Heart right ventricle (tissue), 16 donors: ENCODE data around the gene IER5. TPM values are rescaled to one million over a fixed set of nuclear protein-coding genes. Genes with fewer than 3 reads are reported as not detected.

Experiments
- ATAC-seq, 8 donors: fragments of 200-7000 bp; cut with Tn5 transposase; one replicate each; pipeline ENCODE4 v1.9.1; 2020; ENCODE audit warnings: mild to moderate bottlenecking in 8 of 8, moderate library complexity in 8 of 8, moderate number of reproducible peaks in 1 of 8
- DNase-seq, 2 donors: peaks; one replicate each; pipeline ENCODE4 v3.0.0-alpha.2; 2020
- H3K27ac ChIP-seq, 10 donors: fragments of 200-600 bp; sonication (generic) in 2 of 10; one replicate each; pipeline versions ENCODE4 v1.5.0 to v1.8.0; 2020 to 2022; ENCODE audit warnings: mild to moderate bottlenecking in 3 of 10
- H3K27me3 ChIP-seq, 7 donors: fragments of 200-600 bp; one replicate each; pipeline ENCODE4 v1.8.0; 2021 to 2022; ENCODE audit warnings: mild to moderate bottlenecking in 2 of 7
- H3K36me3 ChIP-seq, 9 donors: fragments of 200-600 bp; sonication (generic) in 1 of 9; one replicate each; pipeline versions ENCODE4 v1.5.0 to v1.8.0; 2020 to 2022; ENCODE audit warnings: mild to moderate bottlenecking in 2 of 9
- H3K4me1 ChIP-seq, 9 donors: fragments of 200-600 bp; sonication (generic) in 1 of 9; one replicate each; pipeline versions ENCODE4 v1.5.0 to v1.8.0; 2020 to 2022; ENCODE audit warnings: mild to moderate bottlenecking in 4 of 9
- H3K4me3 ChIP-seq, 10 donors: fragments of 200-600 bp; sonication (generic) in 2 of 10; one replicate each; pipeline versions ENCODE4 v1.5.0 to v1.8.0; 2020 to 2022; ENCODE audit warnings: mild to moderate bottlenecking in 7 of 10, moderate library complexity in 2 of 10
- H3K9me3 ChIP-seq, 11 donors: fragments of 200-600 bp in 10 of 11; sonication (generic) in 2 of 11; one replicate each; pipeline versions ENCODE4 v1.5.0 to v1.8.0; 2013 to 2022; ENCODE audit warnings: mild to moderate bottlenecking in 2 of 11, control low read depth in 1 of 11, moderate library complexity in 1 of 11
- CTCF ChIP-seq, 9 donors: fragments of 200-600 bp; sonication (generic) in 2 of 9; IDR thresholded peaks; one replicate each; pipeline versions ENCODE4 v1.5.0 to v1.8.0; 2021 to 2022; ENCODE audit warnings: antibody characterized with exemption in 9 of 9, mild to moderate bottlenecking in 5 of 9, moderate library complexity in 1 of 9
- whole genome bisulfite sequencing, 2 donors: extraction: QIAGEN DNeasy Blood & Tissue Kit; methylation state at CpG; one replicate each; pipeline ENCODE4 v1.1.7; 2013; ENCODE audit warnings: inconsistent platforms in 1 of 2; 5-methylcytosine and 5-hydroxymethylcytosine counted together
- intact Hi-C, 10 donors: fragments of 100-400 bp; cut with DNase I; formaldehyde crosslinking; loops; one replicate each; pipeline versions ENCODE4 v1.11.1 to v1.14.2; 2022
- polyA plus RNA-seq, 2 donors: library from polyadenylated mRNA; stranded (reverse); fragments of 200-250 nt; gene quantifications; one replicate each; pipeline ENCODE4 v1.2.3, GENCODE V29; 2013
- total RNA-seq, 10 donors: library from RNA; stranded (reverse); fragmentation: NEBNext Ultra II Directional in 3 of 10; extraction: Animal tissue kit (Norgen Biotek cat#: 25700) in 3 of 10; gene quantifications; one replicate each; pipeline versions ENCODE4 v1.2.1 to v1.2.4, GENCODE V29; 2021 to 2023
- donor health status: Arrhythmogenic right ventricular cardiomyopathy.
- donor health status: ischemic (EF 13 %, LVEDD 7.1; RV severe dilation, severe dysfunction).
- donor health status: healthy with polysubstance abuse.
- donor health status: DM: no; HTN: yes; CAD: no.
- donor health status: DM: no; HTN: no; CAD: no.
- donor health status: ischemic (EF 25% LVEDD 6.9; RV normal size, moderate dysfunction).
- donor health status: ischemic (EF 25% LVEDD 5.7; RV mildly dilated, moderate dysfunction).
- donor health status: healthy.
- donor health status: DM: yes; HTN: yes; CAD: no.
- donor health status: Ischemic cardiomyopathy.
- donor health status: ischemic (EF 35%, LVEDD 5.7; RV mildly dilated, moderate dysfunction).
- donor health status: nonischemic (EF 11% LVEDD 7.7; RV severe dilation, severe dysfunction).
- donor health status: DM: yes; HTN: yes; CAD: no.
- donor health status: PGD.
- donor health status: ischemic (EF 29% LVEDD 5.4; RV normal size, mild dysfunction).
- donor health status: nonischemic (EF 23%, LVEDD 6.1; RV moderate dilation, normal function).

Gene IER5
- total and polyA plus RNA-seq, 12 donors: 10.7 to 87.5 (median 18.7) TPM

GRCh38 chr1:181134543-181135436, 46.3 kb downstream of the IER5 start:
- TF ChIP-seq CTCF (IDR thresholded peaks at IDR 0.05): no peak
- Histone ChIP-seq H3K4me3 (peak overlapping the region in 1 of 10 donors; percentile 16), H3K36me3 (no peaks in the 10 kb centered on the region), H3K27ac (peak overlapping the region in 8 of 10 donors; percentile 29 to 87 (median 50)), H3K4me1 (peaks cover 20 to 66% (median 42%) of the 10 kb centered on the region in 9 donors), H3K27me3 (no peaks in the 10 kb centered on the region), H3K9me3 (no peaks in the 10 kb centered on the region)
- DNase-seq (peak in 1 of 2 donors; percentile 26), ATAC-seq (peak in 7 of 8 donors; percentile 15 to 50 (median 25))
- intact Hi-C loops: loop anchor here in 1 of 10 donors (5.0 kb wide), 1 partner anchor 37 kb away; no protein-coding TSS in a partner anchor
- WGBS, 2 donors: 83 to 86% methylated on average over 16 to 17 of the region's 17 CpGs

- WGBS, 2 donors: 60 to 71% methylated on average over 2 of the region's 2 CpGs
Observed at GRCh38 chr1:181135437-181135731, 46.9 kb downstream of the IER5 start.

GRCh38 chr1:181135815-181136737, 47.6 kb downstream of the IER5 start:
- Histone ChIP-seq H3K4me1 (peaks cover 17 to 66% (median 45%) of the 10 kb centered on the region in 9 donors), H3K27ac (peak overlapping the region in 8 of 10 donors; percentile 29 to 87 (median 50)), H3K27me3 (no peaks in the 10 kb centered on the region), H3K4me3 (no peak overlapping the region), H3K36me3 (no peaks in the 10 kb centered on the region), H3K9me3 (no peaks in the 10 kb centered on the region)
- intact Hi-C loops: loop anchor here in 1 of 10 donors (5.0 kb wide), 1 partner anchor 39 kb away; no protein-coding TSS in a partner anchor
- 74 to 80% methylated on average over 12 of the region's 12 CpGs for WGBS, 2 donors
- DNase-seq (no peak), ATAC-seq (peak in 6 of 8 donors; percentile 21 to 39 (median 38))
- no peak for TF ChIP-seq CTCF (IDR thresholded peaks at IDR 0.05)

More at GRCh38 chr1:181135437-181135731, 46.9 kb downstream of the IER5 start:
- Histone ChIP-seq H3K36me3 (no peaks in the 10 kb centered on the region), H3K9me3 (no peaks in the 10 kb centered on the region), H3K27me3 (no peaks in the 10 kb centered on the region), H3K4me3 (no peak overlapping the region), H3K27ac (peak overlapping the region in 8 of 10 donors; percentile 29 to 87 (median 50)), H3K4me1 (peaks cover 20 to 66% (median 42%) of the 10 kb centered on the region in 9 donors)
- intact Hi-C loops: loop anchor here in 1 of 10 donors (5.0 kb wide), 1 partner anchor 38 kb away; no protein-coding TSS in a partner anchor
- peak in 3 of 8 donors; percentile 38 to 54 (median 40) for ATAC-seq
- peak in 1 of 2 donors; percentile 31 for DNase-seq
- peak in 8 of 9 donors; percentile 16 to 52 (median 30) for TF ChIP-seq CTCF (IDR thresholded peaks at IDR 0.05)

GRCh38 chr1:181136738-181137122, 48.2 kb downstream of the IER5 start:
- H3K4me3 ChIP-seq: no peak overlapping the region
- WGBS, 2 donors: 95 to 96% methylated on average over 8 of the region's 8 CpGs
- no peak for ATAC-seq
- intact Hi-C loops: loop anchor here in 1 of 10 donors (5.0 kb wide), 1 partner anchor 39 kb away; no protein-coding TSS in a partner anchor
- H3K36me3 ChIP-seq: no peaks in the 10 kb centered on the region
- no peak for TF ChIP-seq CTCF (IDR thresholded peaks at IDR 0.05)
- peaks cover 21 to 66% (median 50%) of the 10 kb centered on the region in 9 donors for H3K4me1 ChIP-seq
- DNase-seq: no peak
- no peaks in the 10 kb centered on the region for H3K27me3 ChIP-seq
- no peak overlapping the region for H3K27ac ChIP-seq
- H3K9me3 ChIP-seq: no peaks in the 10 kb centered on the region
